ENCODE results near the gene DAPK1.

The DAPK1 gene

GRCh38 chr9:87659534-87660419 is 162.1 kb downstream of the DAPK1 start:
- TF ChIP-seq CREB1 (IDR thresholded peaks at IDR 0.05; ENCODE audit: low read depth), result no peak
- no peak for TF ChIP-seq FOXM1 (IDR thresholded peaks at IDR 0.05; ENCODE audit: borderline replicate concordance, low read depth)
- TF ChIP-seq REST (IDR thresholded peaks at IDR 0.05; ENCODE audit: low read depth), result no peak
- no peak for TF ChIP-seq TAF1 (IDR thresholded peaks at IDR 0.05; ENCODE audit: low read depth)
- no peak for TF ChIP-seq EGR1 (IDR thresholded peaks at IDR 0.05)
- no peak for TF ChIP-seq RAD21 (IDR thresholded peaks at IDR 0.05; ENCODE audit: low read depth)
- TF ChIP-seq TEAD4 (IDR thresholded peaks at IDR 0.05), result no peak
- TF ChIP-seq TCF12 (IDR thresholded peaks at IDR 0.05; ENCODE audit: low read depth), result no peak
- no peak for TF ChIP-seq EP300 (IDR thresholded peaks at IDR 0.05; ENCODE audit: borderline replicate concordance)

- TF ChIP-seq MAX (IDR thresholded peaks at IDR 0.05) (no peak), EP300 (IDR thresholded peaks at IDR 0.05; ENCODE audit: borderline replicate concordance) (no peak), YY1 (IDR thresholded peaks at IDR 0.05; ENCODE audit: low read depth) (no peak), RAD21 (IDR thresholded peaks at IDR 0.05; ENCODE audit: low read depth) (no peak), USF1 (IDR thresholded peaks at IDR 0.05) (no peak), TCF12 (IDR thresholded peaks at IDR 0.05; ENCODE audit: low read depth) (no peak), CREB1 (IDR thresholded peaks at IDR 0.05; ENCODE audit: low read depth) (no peak), TAF1 (IDR thresholded peaks at IDR 0.05; ENCODE audit: low read depth) (no peak)
Observed at GRCh38 chr9:87661241-87661640, 163.6 kb downstream of the DAPK1 start.

- TF ChIP-seq USF1 (IDR thresholded peaks at IDR 0.05) (no peak), RAD21 (IDR thresholded peaks at IDR 0.05; ENCODE audit: low read depth) (peak; percentile 74)
Observed at GRCh38 chr9:87662808-87663528, 165.3 kb downstream of the DAPK1 start.

- TF ChIP-seq TAF1 (IDR thresholded peaks at IDR 0.05; ENCODE audit: low read depth) (no peak), NFIC (IDR thresholded peaks at IDR 0.05) (no peak), ZBTB7A (IDR thresholded peaks at IDR 0.05; ENCODE audit: low read depth) (no peak), CREB1 (IDR thresholded peaks at IDR 0.05; ENCODE audit: low read depth) (no peak), REST (IDR thresholded peaks at IDR 0.05; ENCODE audit: low read depth) (no peak), FOXM1 (IDR thresholded peaks at IDR 0.05; ENCODE audit: borderline replicate concordance, low read depth) (no peak), TCF12 (IDR thresholded peaks at IDR 0.05; ENCODE audit: low read depth) (no peak), EP300 (IDR thresholded peaks at IDR 0.05; ENCODE audit: borderline replicate concordance) (no peak), RAD21 (IDR thresholded peaks at IDR 0.05; ENCODE audit: low read depth) (no peak), USF1 (IDR thresholded peaks at IDR 0.05) (no peak), YY1 (IDR thresholded peaks at IDR 0.05; ENCODE audit: low read depth) (no peak), CEBPB (IDR thresholded peaks at IDR 0.05) (no peak)
Observed at GRCh38 chr9:87663556-87663955, 165.9 kb downstream of the DAPK1 start.

GRCh38 chr9:87664153-87665060 is 166.7 kb downstream of the DAPK1 start:
- no peak for TF ChIP-seq TCF12 (IDR thresholded peaks at IDR 0.05; ENCODE audit: low read depth)

Data from Ishikawa (cell line).